Osteoblast (primary cell): ENCODE data around the gene MCC. TPM values are rescaled to one million over a fixed set of nuclear protein-coding genes. Genes with fewer than 3 reads are reported as not detected.

Source experiments
- DNase-seq: peaks from one replicate; pipeline ENCODE4 v3.0.0; 2011; ENCODE audit warnings: low spot score, mixed read lengths; ENCODE audit not compliant: insufficient read length; ENCODE audit errors: missing footprints
- H2AFZ ChIP-seq: 2 replicates; pipeline ENCODE4 v1.6.0; 2011; ENCODE audit warnings: mild to moderate bottlenecking, low read length
- H3K27ac ChIP-seq: 2 replicates; pipeline ENCODE4 v1.5.1; 2011; ENCODE audit warnings: mild to moderate bottlenecking, low read depth, low read length, moderate library complexity
- H3K27me3 ChIP-seq: 2 replicates; pipeline ENCODE4 v1.6.0; 2012; ENCODE audit warnings: mild to moderate bottlenecking, control low read depth, inconsistent platforms, low read length, moderate library complexity; ENCODE audit not compliant: insufficient read depth
- H3K36me3 ChIP-seq: 2 replicates; pipeline ENCODE4 v1.5.1; 2011; ENCODE audit warnings: mild to moderate bottlenecking, low read length, control low read depth, moderate library complexity; ENCODE audit not compliant: insufficient read depth
- H3K4me1 ChIP-seq: 2 replicates; pipeline ENCODE4 v1.5.1; 2011; ENCODE audit warnings: mild to moderate bottlenecking, low read length, control low read depth, moderate library complexity; ENCODE audit not compliant: insufficient read depth
- H3K4me2 ChIP-seq: 2 replicates; pipeline ENCODE4 v1.6.0; 2011; ENCODE audit warnings: mild to moderate bottlenecking, low read length; ENCODE audit not compliant: insufficient read depth
- H3K4me3 ChIP-seq: fragments of 200-600 bp; sonication (generic); 3 replicates; pipeline ENCODE4 v1.5.1; 2012; ENCODE audit warnings: mild to moderate bottlenecking, low read length, inconsistent platforms; ENCODE audit not compliant: insufficient read depth
- H3K79me2 ChIP-seq: 2 replicates; pipeline ENCODE4 v1.6.0; 2012; ENCODE audit warnings: mild to moderate bottlenecking, low read length, control low read depth, inconsistent platforms; ENCODE audit not compliant: insufficient read depth
- H3K9me3 ChIP-seq: 2 replicates; pipeline ENCODE4 v1.5.1; 2011; ENCODE audit warnings: low read depth, low read length, control low read depth
- H4K20me1 ChIP-seq: 2 replicates; pipeline ENCODE4 v1.6.0; 2012; ENCODE audit warnings: mild to moderate bottlenecking, low read length, control low read depth; ENCODE audit not compliant: insufficient read depth
- CTCF ChIP-seq: IDR thresholded peaks from 2 replicates; pipeline ENCODE4 v1.5.1; 2011; ENCODE audit warnings: mild to moderate bottlenecking, low read depth, low read length, moderate library complexity; ENCODE audit errors: extremely low read depth
- total RNA-seq: library from RNA; depleted of rRNA; stranded (reverse); fragments of >200 nt; gene quantifications from 2 replicates; pipeline ENCODE4 v1.2.3, GENCODE V29; 2012

Gene MCC
- total RNA-seq, 1 donor: 45.6 TPM

- no peak for TF ChIP-seq CTCF
- H3K4me3 ChIP-seq: no peak overlapping the region
- H3K27me3 ChIP-seq: no peaks in the 10 kb centered on the region
- H3K36me3 ChIP-seq: no peaks in the 10 kb centered on the region
- H4K20me1 ChIP-seq: no peaks in the 10 kb centered on the region
- peak; percentile 43 for DNase-seq
- no peak overlapping the region for H3K4me2 ChIP-seq
- H2AFZ ChIP-seq: no peak overlapping the region
- H3K9me3 ChIP-seq: no peaks in the 10 kb centered on the region
- no peaks in the 10 kb centered on the region for H3K79me2 ChIP-seq
- H3K4me1 ChIP-seq: peaks cover 8% of the 10 kb centered on the region
- H3K27ac ChIP-seq: no peak overlapping the region
These were observed 245.5 kb downstream of the MCC start for GRCh38 chr5:113242481-113243348.

- Histone ChIP-seq H3K4me2 (no peak overlapping the region), H3K27me3 (no peaks in the 10 kb centered on the region), H3K4me3 (no peak overlapping the region), H3K9me3 (no peaks in the 10 kb centered on the region), H2AFZ (no peak overlapping the region), H3K79me2 (no peaks in the 10 kb centered on the region), H3K36me3 (no peaks in the 10 kb centered on the region), H3K27ac (no peak overlapping the region), H3K4me1 (no peaks in the 10 kb centered on the region), H4K20me1 (no peaks in the 10 kb centered on the region)
- DNase-seq: no peak
- no peak for TF ChIP-seq CTCF
These were observed 247.1 kb downstream of the MCC start for GRCh38 chr5:113240951-113241726.

GRCh38 chr5:113240032-113240431, 248.2 kb downstream of the MCC start:
- no peak overlapping the region for H3K4me3 ChIP-seq
- no peaks in the 10 kb centered on the region for H4K20me1 ChIP-seq
- no peak overlapping the region for H3K4me2 ChIP-seq
- no peaks in the 10 kb centered on the region for H3K4me1 ChIP-seq
- no peaks in the 10 kb centered on the region for H3K27me3 ChIP-seq
- no peak for TF ChIP-seq CTCF
- no peak overlapping the region for H3K27ac ChIP-seq
- H3K79me2 ChIP-seq: no peaks in the 10 kb centered on the region
- no peak overlapping the region for H2AFZ ChIP-seq
- H3K9me3 ChIP-seq: no peaks in the 10 kb centered on the region
- no peaks in the 10 kb centered on the region for H3K36me3 ChIP-seq
- no peak for DNase-seq

GRCh38 chr5:113237893-113238292, 250.4 kb downstream of the MCC start:
- TF ChIP-seq CTCF: no peak
- no peaks in the 10 kb centered on the region for H3K27me3 ChIP-seq
- H3K4me3 ChIP-seq: no peak overlapping the region
- DNase-seq: no peak
- H2AFZ ChIP-seq: no peak overlapping the region
- H3K4me1 ChIP-seq: no peaks in the 10 kb centered on the region
- no peak overlapping the region for H3K4me2 ChIP-seq
- H3K36me3 ChIP-seq: no peaks in the 10 kb centered on the region
- no peak overlapping the region for H3K27ac ChIP-seq
- no peaks in the 10 kb centered on the region for H4K20me1 ChIP-seq
- H3K9me3 ChIP-seq: no peaks in the 10 kb centered on the region
- no peaks in the 10 kb centered on the region for H3K79me2 ChIP-seq
